ENCODE results near the gene PDE6G.

PDE6G gene

GRCh38 chr17:81694810-81695209 is 38.5 kb upstream of the PDE6G start:
- TF ChIP-seq NFIC (IDR thresholded peaks at IDR 0.05) = no peak
- no peak for TF ChIP-seq ZBTB7A (IDR thresholded peaks at IDR 0.05; ENCODE audit: low read depth)
- TF ChIP-seq TEAD4 (IDR thresholded peaks at IDR 0.05) = no peak
- no peak for TF ChIP-seq TCF12 (IDR thresholded peaks at IDR 0.05; ENCODE audit: low read depth)
- TF ChIP-seq, protein P1, sequence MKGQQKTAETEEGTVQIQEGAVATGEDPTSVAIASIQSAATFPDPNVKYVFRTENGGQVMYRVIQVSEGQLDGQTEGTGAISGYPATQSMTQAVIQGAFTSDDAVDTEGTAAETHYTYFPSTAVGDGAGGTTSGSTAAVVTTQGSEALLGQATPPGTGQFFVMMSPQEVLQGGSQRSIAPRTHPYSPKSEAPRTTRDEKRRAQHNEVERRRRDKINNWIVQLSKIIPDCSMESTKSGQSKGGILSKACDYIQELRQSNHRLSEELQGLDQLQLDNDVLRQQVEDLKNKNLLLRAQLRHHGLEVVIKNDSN (IDR thresholded peaks at IDR 0.05) = no peak

DNA sequence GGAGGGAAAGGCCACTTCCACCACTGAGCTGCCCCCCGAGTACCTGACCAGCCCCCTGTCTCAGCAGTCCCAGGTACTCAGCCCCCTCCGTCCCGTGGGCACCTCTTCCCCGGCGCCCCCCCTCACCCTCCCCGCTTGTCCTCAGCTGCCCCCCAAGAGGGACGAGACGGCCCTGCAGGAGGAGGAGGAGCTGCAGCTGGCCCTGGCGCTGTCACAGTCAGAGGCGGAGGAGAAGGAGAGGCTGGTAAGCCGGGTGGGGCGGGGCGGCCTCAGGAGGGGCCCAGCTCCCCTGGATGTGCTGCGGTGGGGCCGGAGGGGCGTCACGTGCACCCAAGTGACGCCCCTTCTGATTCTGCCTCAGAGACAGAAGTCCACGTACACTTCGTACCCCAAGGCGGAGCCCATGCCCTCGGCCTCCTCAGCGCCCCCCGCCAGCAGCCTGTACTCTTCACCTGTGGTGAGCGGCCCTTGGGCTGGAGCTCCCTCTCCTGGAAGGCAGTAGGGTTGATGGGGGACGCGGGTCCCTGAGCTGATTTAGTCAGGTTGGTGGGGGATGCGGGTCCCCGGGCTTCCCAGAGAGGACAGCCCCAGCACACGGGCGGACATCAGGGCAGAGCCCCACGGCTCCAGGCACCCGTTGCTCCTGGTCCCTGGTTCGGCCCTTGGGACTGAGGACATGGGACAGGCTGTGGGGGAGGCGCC is 37.3 kb upstream of the PDE6G start:
- TF ChIP-seq TEAD4 (IDR thresholded peaks at IDR 0.05) (no peak), ZBTB7A (IDR thresholded peaks at IDR 0.05; ENCODE audit: low read depth) (no peak), FOXM1 (IDR thresholded peaks at IDR 0.05; ENCODE audit: borderline replicate concordance, low read depth) (no peak), RAD21 (IDR thresholded peaks at IDR 0.05; ENCODE audit: low read depth) (peak; percentile 25; the same call in 1 of the 2 replicates)
- TF ChIP-seq, protein P2, sequence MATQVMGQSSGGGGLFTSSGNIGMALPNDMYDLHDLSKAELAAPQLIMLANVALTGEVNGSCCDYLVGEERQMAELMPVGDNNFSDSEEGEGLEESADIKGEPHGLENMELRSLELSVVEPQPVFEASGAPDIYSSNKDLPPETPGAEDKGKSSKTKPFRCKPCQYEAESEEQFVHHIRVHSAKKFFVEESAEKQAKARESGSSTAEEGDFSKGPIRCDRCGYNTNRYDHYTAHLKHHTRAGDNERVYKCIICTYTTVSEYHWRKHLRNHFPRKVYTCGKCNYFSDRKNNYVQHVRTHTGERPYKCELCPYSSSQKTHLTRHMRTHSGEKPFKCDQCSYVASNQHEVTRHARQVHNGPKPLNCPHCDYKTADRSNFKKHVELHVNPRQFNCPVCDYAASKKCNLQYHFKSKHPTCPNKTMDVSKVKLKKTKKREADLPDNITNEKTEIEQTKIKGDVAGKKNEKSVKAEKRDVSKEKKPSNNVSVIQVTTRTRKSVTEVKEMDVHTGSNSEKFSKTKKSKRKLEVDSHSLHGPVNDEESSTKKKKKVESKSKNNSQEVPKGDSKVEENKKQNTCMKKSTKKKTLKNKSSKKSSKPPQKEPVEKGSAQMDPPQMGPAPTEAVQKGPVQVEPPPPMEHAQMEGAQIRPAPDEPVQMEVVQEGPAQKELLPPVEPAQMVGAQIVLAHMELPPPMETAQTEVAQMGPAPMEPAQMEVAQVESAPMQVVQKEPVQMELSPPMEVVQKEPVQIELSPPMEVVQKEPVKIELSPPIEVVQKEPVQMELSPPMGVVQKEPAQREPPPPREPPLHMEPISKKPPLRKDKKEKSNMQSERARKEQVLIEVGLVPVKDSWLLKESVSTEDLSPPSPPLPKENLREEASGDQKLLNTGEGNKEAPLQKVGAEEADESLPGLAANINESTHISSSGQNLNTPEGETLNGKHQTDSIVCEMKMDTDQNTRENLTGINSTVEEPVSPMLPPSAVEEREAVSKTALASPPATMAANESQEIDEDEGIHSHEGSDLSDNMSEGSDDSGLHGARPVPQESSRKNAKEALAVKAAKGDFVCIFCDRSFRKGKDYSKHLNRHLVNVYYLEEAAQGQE (IDR thresholded peaks at IDR 0.05; ENCODE audit: low read depth) = no peak

DNA sequence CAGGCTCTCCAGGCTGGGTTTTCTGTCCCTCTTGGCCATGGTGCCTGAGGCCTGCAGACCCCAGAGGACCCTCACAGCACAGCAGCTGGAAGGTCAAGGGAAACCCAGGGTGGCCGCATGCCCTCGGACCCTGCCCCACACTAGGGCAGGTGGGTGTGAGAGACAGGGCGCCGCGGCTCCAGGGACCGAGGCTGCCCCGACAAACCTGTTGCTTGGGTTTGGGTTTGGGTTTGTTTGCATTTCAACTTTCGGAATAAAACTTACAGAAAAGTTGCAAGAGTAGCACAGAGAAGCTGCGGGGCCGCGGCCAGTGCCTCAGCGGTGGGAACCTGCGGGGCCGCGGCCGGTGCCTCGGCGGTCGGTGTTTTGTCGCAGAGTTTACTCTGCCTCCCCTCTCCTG is 35.3 kb upstream of the PDE6G start:
- TF ChIP-seq MAX (IDR thresholded peaks at IDR 0.05) = no peak
- no peak for TF ChIP-seq TEAD4 (IDR thresholded peaks at IDR 0.05)

GRCh38 chr17:81691196-81691595 is 34.9 kb upstream of the PDE6G start:
- TF ChIP-seq FOXM1 (IDR thresholded peaks at IDR 0.05; ENCODE audit: borderline replicate concordance, low read depth) (no peak), TAF1 (IDR thresholded peaks at IDR 0.05; ENCODE audit: low read depth) (no peak), EP300 (IDR thresholded peaks at IDR 0.05; ENCODE audit: borderline replicate concordance) (no peak), CREB1 (IDR thresholded peaks at IDR 0.05; ENCODE audit: low read depth) (no peak), TEAD4 (IDR thresholded peaks at IDR 0.05) (no peak), YY1 (IDR thresholded peaks at IDR 0.05; ENCODE audit: low read depth) (no peak)
- TF ChIP-seq, protein P1 (IDR thresholded peaks at IDR 0.05) = no peak
- TF ChIP-seq, protein P2 (IDR thresholded peaks at IDR 0.05; ENCODE audit: low read depth) = no peak

DNA sequence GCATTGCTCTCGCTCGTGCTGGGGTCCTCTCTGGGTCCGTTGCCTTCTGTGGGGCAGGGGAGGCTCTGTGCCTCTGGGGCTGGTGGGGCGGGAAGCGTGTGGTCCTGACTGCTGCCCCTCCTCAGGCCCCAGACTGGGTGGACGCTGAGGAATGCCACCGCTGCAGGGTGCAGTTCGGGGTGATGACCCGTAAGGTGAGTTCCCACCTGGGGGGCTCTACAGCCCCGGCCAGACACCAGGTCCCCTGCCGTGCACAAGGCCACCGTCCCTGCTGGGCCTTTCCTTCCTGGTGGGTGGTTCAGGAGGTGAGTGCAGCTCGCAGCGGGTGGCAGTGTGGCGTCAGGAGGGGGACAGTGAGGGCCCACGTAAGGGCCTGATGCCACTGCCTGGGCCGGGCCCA is 34.2 kb upstream of the PDE6G start:
- TF ChIP-seq TCF12 (IDR thresholded peaks at IDR 0.05; ENCODE audit: low read depth) (no peak), MAX (IDR thresholded peaks at IDR 0.05) (no peak), CREB1 (IDR thresholded peaks at IDR 0.05; ENCODE audit: low read depth) (no peak), EGR1 (IDR thresholded peaks at IDR 0.05) (no peak), TEAD4 (IDR thresholded peaks at IDR 0.05) (no peak), FOXM1 (IDR thresholded peaks at IDR 0.05; ENCODE audit: borderline replicate concordance, low read depth) (no peak), EP300 (IDR thresholded peaks at IDR 0.05; ENCODE audit: borderline replicate concordance) (no peak), TAF1 (IDR thresholded peaks at IDR 0.05; ENCODE audit: low read depth) (no peak), ZBTB7A (IDR thresholded peaks at IDR 0.05; ENCODE audit: low read depth) (no peak), NFIC (IDR thresholded peaks at IDR 0.05) (no peak), RAD21 (IDR thresholded peaks at IDR 0.05; ENCODE audit: low read depth) (no peak), CEBPB (IDR thresholded peaks at IDR 0.05) (no peak)
- TF ChIP-seq, protein P2 (IDR thresholded peaks at IDR 0.05; ENCODE audit: low read depth) = no peak
- TF ChIP-seq, protein P1 (IDR thresholded peaks at IDR 0.05) = no peak
